ENCODE data around the gene ZNF556.

DNA sequence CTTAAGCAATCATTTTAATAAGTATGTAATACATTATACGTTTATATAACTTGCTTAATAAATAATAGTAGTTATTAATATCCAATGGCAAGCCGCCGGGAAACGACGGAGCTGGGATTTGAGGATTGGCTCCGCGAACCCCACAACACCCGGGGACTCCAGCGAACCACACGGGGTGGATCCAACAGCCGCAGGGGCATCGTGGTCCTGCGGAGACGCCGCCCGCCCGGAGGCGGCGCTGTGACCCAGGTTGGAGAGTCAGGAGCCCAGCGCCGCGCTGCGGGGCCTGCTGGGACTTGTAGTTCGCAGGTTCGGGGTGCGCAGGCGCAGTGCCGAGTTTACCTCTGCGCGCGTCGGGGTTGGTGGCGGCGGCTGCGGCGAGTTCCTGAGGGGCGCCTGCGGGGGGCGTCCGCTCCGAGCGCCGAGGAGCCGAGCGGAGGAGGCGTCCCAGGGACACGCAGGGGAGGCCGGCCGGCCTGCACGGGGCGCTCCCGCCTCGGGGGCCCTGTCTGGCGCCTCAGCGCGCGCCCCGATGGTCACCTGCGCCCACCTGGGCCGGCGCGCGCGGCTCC, 47.5 kb upstream of the ZNF556 start, which contains the start of gene ZNF554:
- TF ChIP-seq, protein P1, sequence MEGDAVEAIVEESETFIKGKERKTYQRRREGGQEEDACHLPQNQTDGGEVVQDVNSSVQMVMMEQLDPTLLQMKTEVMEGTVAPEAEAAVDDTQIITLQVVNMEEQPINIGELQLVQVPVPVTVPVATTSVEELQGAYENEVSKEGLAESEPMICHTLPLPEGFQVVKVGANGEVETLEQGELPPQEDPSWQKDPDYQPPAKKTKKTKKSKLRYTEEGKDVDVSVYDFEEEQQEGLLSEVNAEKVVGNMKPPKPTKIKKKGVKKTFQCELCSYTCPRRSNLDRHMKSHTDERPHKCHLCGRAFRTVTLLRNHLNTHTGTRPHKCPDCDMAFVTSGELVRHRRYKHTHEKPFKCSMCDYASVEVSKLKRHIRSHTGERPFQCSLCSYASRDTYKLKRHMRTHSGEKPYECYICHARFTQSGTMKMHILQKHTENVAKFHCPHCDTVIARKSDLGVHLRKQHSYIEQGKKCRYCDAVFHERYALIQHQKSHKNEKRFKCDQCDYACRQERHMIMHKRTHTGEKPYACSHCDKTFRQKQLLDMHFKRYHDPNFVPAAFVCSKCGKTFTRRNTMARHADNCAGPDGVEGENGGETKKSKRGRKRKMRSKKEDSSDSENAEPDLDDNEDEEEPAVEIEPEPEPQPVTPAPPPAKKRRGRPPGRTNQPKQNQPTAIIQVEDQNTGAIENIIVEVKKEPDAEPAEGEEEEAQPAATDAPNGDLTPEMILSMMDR (IDR thresholded peaks at IDR 0.05), result peak; percentile 92 to 98 (median 95)
- TF ChIP-seq POLR2A (IDR thresholded peaks at IDR 0.05), result no peak

Data from transverse colon (tissue), 3 donors.